ENCODE measurements around the gene ELP4. TPM values are rescaled to one million over a fixed set of nuclear protein-coding genes. Genes with fewer than 3 reads are reported as not detected.

The ELP4 gene
- total RNA-seq, 1 experiment from 2014 or later = 15.2 TPM

DNA sequence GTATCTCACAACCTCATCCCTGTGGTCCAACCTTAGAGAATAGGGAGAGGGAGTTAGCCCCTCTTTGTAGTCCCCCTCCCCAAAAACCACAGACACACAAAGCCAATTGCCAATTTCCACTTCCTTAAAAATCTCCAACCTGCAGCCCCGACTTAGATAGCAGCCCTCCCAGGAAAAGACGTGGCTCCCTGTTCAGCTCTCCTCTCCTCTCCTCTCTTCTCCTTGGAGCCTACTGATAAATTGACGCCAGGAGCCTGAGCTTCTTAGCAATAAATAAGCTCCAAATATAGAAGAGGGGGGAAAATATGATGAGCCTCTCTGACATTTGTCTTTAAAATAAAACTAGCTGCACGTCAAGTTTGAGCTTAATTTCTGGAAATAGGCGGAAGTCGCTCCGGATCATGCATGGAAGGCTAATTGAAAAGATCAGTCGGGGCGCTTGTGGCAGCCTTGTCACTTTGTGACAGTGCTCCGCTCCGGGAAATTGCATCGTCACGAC, 294.3 kb downstream of the ELP4 start:
- TF ChIP-seq, protein P1, sequence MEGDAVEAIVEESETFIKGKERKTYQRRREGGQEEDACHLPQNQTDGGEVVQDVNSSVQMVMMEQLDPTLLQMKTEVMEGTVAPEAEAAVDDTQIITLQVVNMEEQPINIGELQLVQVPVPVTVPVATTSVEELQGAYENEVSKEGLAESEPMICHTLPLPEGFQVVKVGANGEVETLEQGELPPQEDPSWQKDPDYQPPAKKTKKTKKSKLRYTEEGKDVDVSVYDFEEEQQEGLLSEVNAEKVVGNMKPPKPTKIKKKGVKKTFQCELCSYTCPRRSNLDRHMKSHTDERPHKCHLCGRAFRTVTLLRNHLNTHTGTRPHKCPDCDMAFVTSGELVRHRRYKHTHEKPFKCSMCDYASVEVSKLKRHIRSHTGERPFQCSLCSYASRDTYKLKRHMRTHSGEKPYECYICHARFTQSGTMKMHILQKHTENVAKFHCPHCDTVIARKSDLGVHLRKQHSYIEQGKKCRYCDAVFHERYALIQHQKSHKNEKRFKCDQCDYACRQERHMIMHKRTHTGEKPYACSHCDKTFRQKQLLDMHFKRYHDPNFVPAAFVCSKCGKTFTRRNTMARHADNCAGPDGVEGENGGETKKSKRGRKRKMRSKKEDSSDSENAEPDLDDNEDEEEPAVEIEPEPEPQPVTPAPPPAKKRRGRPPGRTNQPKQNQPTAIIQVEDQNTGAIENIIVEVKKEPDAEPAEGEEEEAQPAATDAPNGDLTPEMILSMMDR (conservative IDR thresholded peaks at IDR 0.05) = no peak
- Mint-ChIP-seq H3K4me3 (peak overlapping the region; percentile 49 to 71; a peak in 4 of 5 replicates), H3K36me3 (ENCODE audit: insufficient read depth in 1 of 3, low read depth in 3 of 3) (no peaks in the 10 kb centered on the region), H3K27ac (no peak overlapping the region), H3K4me1 (peaks cover 32 to 72% of the 10 kb centered on the region in 2 experiments), H3K27me3 (ENCODE audit: low read depth) (peaks cover 100% of the 10 kb centered on the region), H3K9me3 (peaks cover 3 to 6% of the 10 kb centered on the region in 2 experiments; a peak in 3 of 5 replicates)
- Histone ChIP-seq H4K20me1 (ENCODE audit: control insufficient read depth, insufficient read depth, insufficient read length) (no peaks in the 10 kb centered on the region), H3K79me2 (ENCODE audit: insufficient read depth, low read length) (no peaks in the 10 kb centered on the region), H3K23ac (ENCODE audit: insufficient read length, low read depth, low read length) (no peak overlapping the region), H4K5ac (ENCODE audit: insufficient read length, low read depth, low read length) (no peak overlapping the region), H3K4me1 (ENCODE audit: insufficient read depth, low read length) (no peaks in the 10 kb centered on the region), H3K23me2 (ENCODE audit: insufficient read length, low read depth, low read length, poor library complexity, severe bottlenecking) (peaks cover 13% of the 10 kb centered on the region), H4K8ac (replicated peaks; ENCODE audit: insufficient read length, low read depth, low read length) (no peak overlapping the region), H2BK20ac (ENCODE audit: low read depth, low read length, poor library complexity, severe bottlenecking) (no peak overlapping the region), H2AK5ac (ENCODE audit: insufficient read length, low read length) (no peak overlapping the region), H3K56ac (ENCODE audit: insufficient read length, low read depth, low read length) (no peak overlapping the region), H2AFZ (ENCODE audit: low read length) (no peak overlapping the region), H2BK15ac (ENCODE audit: low read depth, low read length) (no peak overlapping the region), H4K91ac (ENCODE audit: insufficient read length, low read depth, low read length) (no peak overlapping the region), H3K9me3 (ENCODE audit: control insufficient read depth, low read depth, low read length) (no peaks in the 10 kb centered on the region), H3K79me1 (ENCODE audit: insufficient read depth, low read depth, low read length, poor library complexity, severe bottlenecking) (no peaks in the 10 kb centered on the region), H3K4me2 (ENCODE audit: insufficient read depth, insufficient read length, low read length) (peak overlapping the region; percentile 55), H2BK5ac (ENCODE audit: insufficient read length, low read length) (no peak overlapping the region), H2BK12ac (ENCODE audit: insufficient read length, low read depth, low read length) (no peak overlapping the region), H3K18ac (ENCODE audit: insufficient read length, low read depth, low read length) (no peak overlapping the region), H3T11ph (ENCODE audit: low read length) (no peak overlapping the region), H3K14ac (ENCODE audit: insufficient read depth, low read length) (no peak overlapping the region), H3K4ac (ENCODE audit: low read depth, low read length) (no peak overlapping the region), H3K27me3 (ENCODE audit: insufficient read depth, low read length) (peaks cover 93% of the 10 kb centered on the region), H2BK120ac (ENCODE audit: low read depth, low read length, poor library complexity, severe bottlenecking) (no peak overlapping the region), H3K9ac (ENCODE audit: extremely low read depth, insufficient read length, low read length) (no peak overlapping the region), H3K27ac (ENCODE audit: insufficient read length, low read depth, low read length) (no peak overlapping the region)
- WGBS (ENCODE audit: extremely low coverage, insufficient read length, low lambda C conversion rate) = no CpG with 5 or more reads among the region's 13 CpGs
- peak; percentile 30 for DNase-seq

Measured in H9 (cell line).